ENCODE data around the gene SLAMF9. TPM values are rescaled to one million over a fixed set of nuclear protein-coding genes. Genes with fewer than 3 reads are reported as not detected.

Gene SLAMF9
- total RNA-seq, 1 experiment from 2014 or later, result not detected

DNA sequence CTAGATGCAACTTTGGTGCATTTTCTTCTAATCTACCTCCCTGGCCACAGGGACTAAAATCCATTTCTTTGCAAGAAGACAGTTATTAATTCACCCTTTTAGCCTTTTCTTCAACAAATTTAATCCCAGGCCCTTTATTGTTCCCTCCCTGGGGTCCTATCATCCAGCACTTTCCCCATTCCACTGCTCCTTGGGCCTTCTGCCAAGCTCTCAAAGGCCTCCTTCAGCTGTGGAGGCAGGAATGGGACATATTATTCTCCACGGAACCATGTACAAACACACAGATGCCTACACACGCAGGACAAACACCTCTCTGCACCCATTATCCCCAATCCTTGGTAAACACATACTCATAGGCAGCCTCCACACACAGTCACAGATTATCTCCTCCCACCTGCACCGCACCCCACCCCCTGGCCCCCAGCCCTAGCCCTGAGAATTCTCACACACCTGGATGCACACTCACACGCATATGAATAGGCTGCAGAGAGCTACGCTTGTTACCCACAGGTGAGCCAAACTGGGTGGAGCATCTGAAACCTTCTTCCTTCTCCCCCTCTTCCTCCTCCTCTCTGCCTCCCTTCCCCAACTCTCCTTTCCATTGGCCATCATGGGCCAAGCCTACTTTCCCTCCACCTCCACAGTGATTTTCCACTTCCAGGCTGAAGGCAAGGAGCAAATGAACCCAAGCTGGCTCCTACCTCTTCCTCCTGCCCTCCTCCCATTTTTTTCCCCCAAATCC is 40.4 kb downstream of the SLAMF9 start:
- H3K9me3 ChIP-seq (ENCODE audit: low read depth, low read length, poor library complexity, severe bottlenecking), result no peaks in the 10 kb centered on the region
- POLR2A ChIA-PET (ENCODE audit: low non-redundant PET), result no interaction called here
- H3K36me3 ChIP-seq (ENCODE audit: insufficient read depth, low read length, poor library complexity, severe bottlenecking), result peaks cover 5% of the 10 kb centered on the region
- no peaks in the 10 kb centered on the region for H3K27me3 ChIP-seq (replicated peaks; ENCODE audit: insufficient read depth, low read depth, low read length, poor library complexity)
- peaks cover 15% of the 10 kb centered on the region for H3K4me1 ChIP-seq (ENCODE audit: insufficient read depth, low read length, poor library complexity, severe bottlenecking)
- no peak for TF ChIP-seq EZH2 (IDR thresholded peaks at IDR 0.05; ENCODE audit: borderline replicate concordance, low read depth, low read length, poor library complexity, severe bottlenecking)
- TF ChIP-seq, protein P1, sequence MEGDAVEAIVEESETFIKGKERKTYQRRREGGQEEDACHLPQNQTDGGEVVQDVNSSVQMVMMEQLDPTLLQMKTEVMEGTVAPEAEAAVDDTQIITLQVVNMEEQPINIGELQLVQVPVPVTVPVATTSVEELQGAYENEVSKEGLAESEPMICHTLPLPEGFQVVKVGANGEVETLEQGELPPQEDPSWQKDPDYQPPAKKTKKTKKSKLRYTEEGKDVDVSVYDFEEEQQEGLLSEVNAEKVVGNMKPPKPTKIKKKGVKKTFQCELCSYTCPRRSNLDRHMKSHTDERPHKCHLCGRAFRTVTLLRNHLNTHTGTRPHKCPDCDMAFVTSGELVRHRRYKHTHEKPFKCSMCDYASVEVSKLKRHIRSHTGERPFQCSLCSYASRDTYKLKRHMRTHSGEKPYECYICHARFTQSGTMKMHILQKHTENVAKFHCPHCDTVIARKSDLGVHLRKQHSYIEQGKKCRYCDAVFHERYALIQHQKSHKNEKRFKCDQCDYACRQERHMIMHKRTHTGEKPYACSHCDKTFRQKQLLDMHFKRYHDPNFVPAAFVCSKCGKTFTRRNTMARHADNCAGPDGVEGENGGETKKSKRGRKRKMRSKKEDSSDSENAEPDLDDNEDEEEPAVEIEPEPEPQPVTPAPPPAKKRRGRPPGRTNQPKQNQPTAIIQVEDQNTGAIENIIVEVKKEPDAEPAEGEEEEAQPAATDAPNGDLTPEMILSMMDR (conservative IDR thresholded peaks at IDR 0.05; ENCODE audit: low read depth, low read length), result no peak
- no peak overlapping the region for H3K4me3 ChIP-seq (ENCODE audit: low read depth, low read length, poor library complexity, severe bottlenecking)
- H3K27ac ChIP-seq (ENCODE audit: low read depth, low read length, poor library complexity, severe bottlenecking), result no peak overlapping the region
- peak; percentile 38 for DNase-seq (ENCODE audit: low spot score)
- BruUV-seq (replicated peaks), result no TSS peak
- intact Hi-C loops (cut with micrococcal nuclease; ENCODE audit: unreplicated experiment), result no loop called here
- CTCF ChIA-PET, result no interaction called here

DNA sequence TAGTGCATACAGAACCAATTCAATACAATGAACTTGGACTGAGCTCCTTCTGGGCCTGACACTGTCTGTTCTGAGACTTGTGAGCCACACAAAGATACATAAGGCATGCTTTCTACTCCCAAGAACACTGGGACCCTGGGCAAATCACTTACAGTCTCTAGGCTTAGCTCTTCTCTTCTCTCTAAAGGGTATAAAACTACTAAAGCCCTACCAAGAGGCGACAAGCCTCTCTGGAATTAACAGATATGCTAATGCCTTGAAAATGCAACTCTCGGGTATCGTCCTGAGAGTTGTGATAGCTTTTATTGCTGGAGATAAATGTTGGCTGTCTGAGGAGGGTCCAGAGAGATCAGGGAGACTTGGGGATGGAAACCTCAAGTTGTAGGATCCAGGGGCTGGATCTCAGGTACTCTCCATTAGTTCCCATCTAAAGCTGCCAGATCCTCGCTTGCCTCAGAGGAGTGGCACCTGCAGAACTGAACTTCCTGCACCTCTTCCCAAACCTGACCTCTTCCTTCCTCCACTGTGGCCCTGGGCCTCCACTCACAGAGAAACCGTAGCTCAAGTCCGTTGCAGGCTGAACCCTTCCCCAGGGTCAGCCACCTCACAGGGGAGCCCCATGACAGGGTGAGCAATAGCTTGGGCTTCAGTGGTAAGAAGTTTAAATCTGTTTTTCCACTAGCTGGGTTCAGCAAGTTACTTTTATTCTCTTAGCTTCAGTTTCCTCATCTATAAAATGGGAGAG is 42.5 kb downstream of the SLAMF9 start:
- ChIA-PET CTCF (no interaction called here), POLR2A (ENCODE audit: low non-redundant PET) (no interaction called here)
- H3K27me3 ChIP-seq (replicated peaks; ENCODE audit: insufficient read depth, low read depth, low read length, poor library complexity), result no peaks in the 10 kb centered on the region
- H3K4me3 ChIP-seq (ENCODE audit: low read depth, low read length, poor library complexity, severe bottlenecking), result no peak overlapping the region
- peaks cover 11% of the 10 kb centered on the region for H3K4me1 ChIP-seq (ENCODE audit: insufficient read depth, low read length, poor library complexity, severe bottlenecking)
- intact Hi-C loops (cut with micrococcal nuclease; ENCODE audit: unreplicated experiment), result no loop called here
- DNase-seq (ENCODE audit: low spot score), result no peak
- no peaks in the 10 kb centered on the region for H3K9me3 ChIP-seq (ENCODE audit: low read depth, low read length, poor library complexity, severe bottlenecking)
- no peak overlapping the region for H3K27ac ChIP-seq (ENCODE audit: low read depth, low read length, poor library complexity, severe bottlenecking)
- BruUV-seq (replicated peaks), result no TSS peak
- no peaks in the 10 kb centered on the region for H3K36me3 ChIP-seq (ENCODE audit: insufficient read depth, low read length, poor library complexity, severe bottlenecking)
- TF ChIP-seq, protein P1 (conservative IDR thresholded peaks at IDR 0.05; ENCODE audit: low read depth, low read length), result no peak
- TF ChIP-seq EZH2 (IDR thresholded peaks at IDR 0.05; ENCODE audit: borderline replicate concordance, low read depth, low read length, poor library complexity, severe bottlenecking), result no peak

DNA sequence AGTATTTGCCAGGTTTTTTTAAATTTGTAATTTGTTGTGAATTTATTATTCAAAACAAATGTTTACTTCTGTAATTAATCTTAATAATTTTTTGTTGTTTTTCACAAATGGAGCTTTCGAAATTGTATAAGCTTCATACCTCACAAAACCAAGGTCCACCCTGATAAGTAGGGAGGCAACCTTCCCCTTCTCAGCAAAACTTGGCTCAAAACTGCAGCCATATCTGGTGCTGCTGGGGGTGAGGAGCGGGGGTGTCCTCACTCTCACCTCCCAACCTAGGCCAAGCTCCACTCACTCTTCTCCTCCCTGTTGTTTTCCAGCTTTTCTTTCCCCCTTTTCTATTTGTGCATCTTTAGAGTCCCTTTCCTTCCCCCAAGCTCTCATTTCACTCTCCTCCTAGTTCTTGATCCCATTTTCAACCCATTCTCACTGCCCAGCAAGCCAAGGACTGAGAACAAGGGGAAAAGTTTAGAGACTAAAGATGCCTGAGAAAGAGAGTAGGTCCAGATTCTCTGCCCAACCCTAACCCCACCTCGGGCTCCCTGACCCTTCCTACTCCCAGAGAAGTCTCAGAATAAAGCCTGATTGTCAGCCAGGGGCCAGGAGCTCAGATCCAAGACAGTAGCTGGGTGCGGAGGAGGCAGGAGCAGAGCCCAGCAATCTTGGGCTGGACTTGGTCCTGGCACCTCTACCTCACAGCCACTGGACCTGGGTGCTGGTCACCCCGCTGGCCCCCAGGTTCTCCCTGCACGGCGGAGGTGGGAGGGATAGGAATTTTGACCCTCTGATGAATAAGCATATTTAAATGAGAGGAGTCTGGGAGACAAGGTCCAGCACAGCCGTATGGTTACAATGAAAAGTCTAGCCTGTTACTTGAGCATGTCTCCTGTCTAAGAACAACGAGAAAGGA is 45.8 kb downstream of the SLAMF9 start:
- peaks cover 3% of the 10 kb centered on the region for H3K9me3 ChIP-seq (ENCODE audit: low read depth, low read length, poor library complexity, severe bottlenecking)
- no peak overlapping the region for H3K27ac ChIP-seq (ENCODE audit: low read depth, low read length, poor library complexity, severe bottlenecking)
- no peak for DNase-seq (ENCODE audit: low spot score)
- intact Hi-C loops (cut with micrococcal nuclease; ENCODE audit: unreplicated experiment), result no loop called here
- POLR2A ChIA-PET (ENCODE audit: low non-redundant PET), result no interaction called here
- no peaks in the 10 kb centered on the region for H3K36me3 ChIP-seq (ENCODE audit: insufficient read depth, low read length, poor library complexity, severe bottlenecking)
- H3K4me1 ChIP-seq (ENCODE audit: insufficient read depth, low read length, poor library complexity, severe bottlenecking), result no peaks in the 10 kb centered on the region
- TF ChIP-seq EZH2 (IDR thresholded peaks at IDR 0.05; ENCODE audit: borderline replicate concordance, low read depth, low read length, poor library complexity, severe bottlenecking), result no peak
- TF ChIP-seq, protein P1 (conservative IDR thresholded peaks at IDR 0.05; ENCODE audit: low read depth, low read length), result no peak
- no peaks in the 10 kb centered on the region for H3K27me3 ChIP-seq (replicated peaks; ENCODE audit: insufficient read depth, low read depth, low read length, poor library complexity)
- H3K4me3 ChIP-seq (ENCODE audit: low read depth, low read length, poor library complexity, severe bottlenecking), result no peak overlapping the region
- BruUV-seq (replicated peaks), result no TSS peak
- CTCF ChIA-PET, result no interaction called here
